ENCODE results near the gene CDKN3.

CDKN3 gene

GRCh38 chr14:54369343-54369742 lies 27.5 kb upstream of the CDKN3 start:
- Histone ChIP-seq H3K27ac (ENCODE audit: low read depth, low read length) (no peak overlapping the region), H3K4me1 (ENCODE audit: control insufficient read depth, low read length) (no peaks in the 10 kb centered on the region), H4K20me1 (ENCODE audit: control insufficient read depth, insufficient read depth, low read depth, low read length) (no peaks in the 10 kb centered on the region), H3K27me3 (ENCODE audit: control insufficient read depth, low read length) (peaks cover 6% of the 10 kb centered on the region; the same call in 1 of the 2 replicates), H3K9me3 (ENCODE audit: control insufficient read depth, insufficient read depth, low read length) (no peaks in the 10 kb centered on the region), H3K4me2 (ENCODE audit: low read length) (no peak overlapping the region), H3K9me2 (replicated peaks; ENCODE audit: control insufficient read depth, low read length) (no peaks in the 10 kb centered on the region), H3K36me3 (ENCODE audit: control insufficient read depth, low read length) (no peaks in the 10 kb centered on the region), H3K79me2 (ENCODE audit: control insufficient read depth, low read length) (no peaks in the 10 kb centered on the region), H3K4me3 (ENCODE audit: low read length) (no peak overlapping the region), H3F3A (ENCODE audit: control insufficient read depth, insufficient read depth) (no peaks in the 10 kb centered on the region)
- TF ChIP-seq, protein P1, sequence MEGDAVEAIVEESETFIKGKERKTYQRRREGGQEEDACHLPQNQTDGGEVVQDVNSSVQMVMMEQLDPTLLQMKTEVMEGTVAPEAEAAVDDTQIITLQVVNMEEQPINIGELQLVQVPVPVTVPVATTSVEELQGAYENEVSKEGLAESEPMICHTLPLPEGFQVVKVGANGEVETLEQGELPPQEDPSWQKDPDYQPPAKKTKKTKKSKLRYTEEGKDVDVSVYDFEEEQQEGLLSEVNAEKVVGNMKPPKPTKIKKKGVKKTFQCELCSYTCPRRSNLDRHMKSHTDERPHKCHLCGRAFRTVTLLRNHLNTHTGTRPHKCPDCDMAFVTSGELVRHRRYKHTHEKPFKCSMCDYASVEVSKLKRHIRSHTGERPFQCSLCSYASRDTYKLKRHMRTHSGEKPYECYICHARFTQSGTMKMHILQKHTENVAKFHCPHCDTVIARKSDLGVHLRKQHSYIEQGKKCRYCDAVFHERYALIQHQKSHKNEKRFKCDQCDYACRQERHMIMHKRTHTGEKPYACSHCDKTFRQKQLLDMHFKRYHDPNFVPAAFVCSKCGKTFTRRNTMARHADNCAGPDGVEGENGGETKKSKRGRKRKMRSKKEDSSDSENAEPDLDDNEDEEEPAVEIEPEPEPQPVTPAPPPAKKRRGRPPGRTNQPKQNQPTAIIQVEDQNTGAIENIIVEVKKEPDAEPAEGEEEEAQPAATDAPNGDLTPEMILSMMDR (IDR thresholded peaks at IDR 0.05; ENCODE audit: low read depth, low read length, poor library complexity, severe bottlenecking): no peak
- TF ChIP-seq EZH2phosphoT487 (IDR thresholded peaks at IDR 0.05; ENCODE audit: borderline replicate concordance, low read length): no peak

- TF ChIP-seq, protein P1 (IDR thresholded peaks at IDR 0.05; ENCODE audit: low read depth, low read length, poor library complexity, severe bottlenecking): no peak
- TF ChIP-seq EZH2phosphoT487 (IDR thresholded peaks at IDR 0.05; ENCODE audit: borderline replicate concordance, low read length): no peak
- Histone ChIP-seq H3K36me3 (ENCODE audit: control insufficient read depth, low read length) (no peaks in the 10 kb centered on the region), H3K27me3 (ENCODE audit: control insufficient read depth, low read length) (no peaks in the 10 kb centered on the region), H3F3A (ENCODE audit: control insufficient read depth, insufficient read depth) (no peaks in the 10 kb centered on the region), H3K79me2 (ENCODE audit: control insufficient read depth, low read length) (no peaks in the 10 kb centered on the region), H3K4me3 (ENCODE audit: low read length) (no peak overlapping the region), H3K27ac (ENCODE audit: low read depth, low read length) (no peak overlapping the region), H3K9me2 (replicated peaks; ENCODE audit: control insufficient read depth, low read length) (no peaks in the 10 kb centered on the region), H3K4me2 (ENCODE audit: low read length) (no peak overlapping the region), H3K9me3 (ENCODE audit: control insufficient read depth, insufficient read depth, low read length) (no peaks in the 10 kb centered on the region), H3K4me1 (ENCODE audit: control insufficient read depth, low read length) (no peaks in the 10 kb centered on the region), H4K20me1 (ENCODE audit: control insufficient read depth, insufficient read depth, low read depth, low read length) (no peaks in the 10 kb centered on the region)
Measured at GRCh38 chr14:54370323-54371198, 26.2 kb upstream of the CDKN3 start.

GRCh38 chr14:54374117-54374884 lies 22.5 kb upstream of the CDKN3 start:
- Histone ChIP-seq H3K27ac (ENCODE audit: low read depth, low read length) (no peak overlapping the region), H3K4me1 (ENCODE audit: control insufficient read depth, low read length) (peaks cover 25% of the 10 kb centered on the region), H3K9me2 (replicated peaks; ENCODE audit: control insufficient read depth, low read length) (no peaks in the 10 kb centered on the region), H3K36me3 (ENCODE audit: control insufficient read depth, low read length) (no peaks in the 10 kb centered on the region), H3K4me2 (ENCODE audit: low read length) (no peak overlapping the region), H3K27me3 (ENCODE audit: control insufficient read depth, low read length) (no peaks in the 10 kb centered on the region), H3F3A (ENCODE audit: control insufficient read depth, insufficient read depth) (no peaks in the 10 kb centered on the region), H3K4me3 (ENCODE audit: low read length) (no peak overlapping the region), H4K20me1 (ENCODE audit: control insufficient read depth, insufficient read depth, low read depth, low read length) (no peaks in the 10 kb centered on the region), H3K9me3 (ENCODE audit: control insufficient read depth, insufficient read depth, low read length) (no peaks in the 10 kb centered on the region), H3K79me2 (ENCODE audit: control insufficient read depth, low read length) (no peaks in the 10 kb centered on the region)
- TF ChIP-seq, protein P1 (IDR thresholded peaks at IDR 0.05; ENCODE audit: low read depth, low read length, poor library complexity, severe bottlenecking): no peak
- TF ChIP-seq EZH2phosphoT487 (IDR thresholded peaks at IDR 0.05; ENCODE audit: borderline replicate concordance, low read length): no peak

Data from DOHH2 (cell line).